ENCODE measurements around the gene HGS.
A peak's percentile ranks its signal among the peaks of the same experiment; 100 is the strongest.

HGS gene

DNA sequence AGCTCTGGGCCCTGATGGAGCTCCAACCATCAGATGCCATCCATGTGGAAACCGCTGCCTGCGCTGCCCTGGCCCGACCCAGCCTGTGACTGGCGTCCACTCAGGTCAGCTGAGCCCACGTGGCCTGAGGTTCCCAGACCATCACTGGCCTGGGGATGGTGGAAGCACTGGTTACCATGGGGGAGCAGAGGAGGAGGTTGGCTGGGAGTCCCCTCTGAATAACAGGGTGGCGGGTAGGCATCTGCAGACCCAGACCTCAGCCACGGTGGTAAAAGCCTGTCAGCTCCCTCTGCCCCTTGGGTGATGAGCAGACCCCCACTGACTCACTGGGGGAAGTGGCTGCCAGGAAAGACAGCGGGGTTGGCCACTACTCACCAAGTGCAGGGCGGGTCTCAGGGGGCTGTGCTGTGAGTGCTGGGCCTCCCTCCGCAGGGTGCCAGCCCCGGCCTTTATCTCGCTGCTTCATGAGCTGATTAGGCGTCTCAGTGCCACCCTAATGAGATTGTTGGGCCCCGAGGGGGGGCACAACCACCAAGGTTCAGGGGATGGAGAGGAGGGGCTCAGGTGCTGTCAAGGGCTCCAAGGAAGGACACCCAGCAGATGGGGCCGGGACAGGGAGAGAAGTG, 27.6 kb upstream of the HGS start, which contains the start of gene PDE6G:
Gene PDE6G, minus strand, starts transcription at position 425 of the 626 bp plus-strand sequence. CDS start 3,237 bp downstream, outside the sequence.
- no peak for DNase-seq

DNA sequence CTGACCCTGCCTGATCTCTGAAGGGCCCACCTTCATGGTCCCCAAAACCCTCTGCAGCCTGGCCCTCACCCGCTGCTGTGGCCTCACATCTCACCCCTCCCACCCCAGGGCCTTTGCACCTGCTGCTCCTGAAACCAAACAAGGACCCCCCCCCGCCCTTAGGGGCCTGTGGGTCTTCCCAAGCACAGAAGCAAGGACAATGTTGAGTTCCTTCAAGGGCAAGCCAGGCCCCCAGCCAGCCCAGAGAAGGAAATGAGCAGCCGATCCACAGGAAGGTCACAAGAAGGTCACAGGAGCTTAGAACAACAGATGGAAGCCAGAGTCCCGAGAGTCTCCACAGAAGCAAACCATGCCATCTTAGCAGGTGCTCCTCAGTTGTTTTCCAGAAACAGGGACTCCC, 27.0 kb upstream of the HGS start:
- peak; percentile 73 for DNase-seq

DNA sequence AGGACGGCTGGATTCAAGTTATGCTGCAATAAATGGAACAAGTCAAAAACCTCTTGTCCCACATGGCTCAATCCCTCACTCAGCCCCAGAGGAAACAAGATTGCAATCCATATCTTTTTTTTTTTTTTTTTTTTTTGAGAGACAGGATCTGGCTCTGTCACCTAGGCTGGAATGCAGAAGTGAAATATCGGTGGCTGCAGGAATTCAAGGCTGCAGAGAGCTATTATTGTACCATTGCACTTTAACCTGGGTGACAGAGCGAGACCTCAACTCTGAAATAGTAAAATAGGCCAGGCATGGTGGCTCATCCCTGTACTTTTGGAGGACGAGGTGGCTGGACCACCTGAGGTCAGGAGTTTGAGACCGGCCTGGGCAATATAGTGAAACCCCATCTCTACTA, 24.8 kb upstream of the HGS start:
- no peak for DNase-seq

DNA sequence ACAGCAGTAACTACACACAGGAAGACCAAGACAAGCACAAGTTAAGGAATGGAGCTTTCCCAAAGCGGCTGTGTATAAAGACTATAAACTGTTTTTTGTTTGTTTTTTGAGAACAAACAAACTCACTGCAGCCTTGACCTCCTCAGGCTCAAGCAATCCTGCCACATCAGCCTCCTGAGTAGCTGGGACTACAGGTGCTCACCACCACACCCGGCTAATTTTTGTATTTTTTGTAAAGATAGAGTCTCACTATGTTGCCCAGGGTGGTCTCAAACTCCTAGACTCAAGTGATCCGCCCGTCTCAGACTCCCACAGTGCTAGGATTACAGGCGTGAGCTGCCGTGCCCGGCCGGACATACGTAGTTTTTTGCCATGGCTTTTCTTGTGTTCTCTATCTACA, 23.4 kb upstream of the HGS start:
- no peak for DNase-seq

DNA sequence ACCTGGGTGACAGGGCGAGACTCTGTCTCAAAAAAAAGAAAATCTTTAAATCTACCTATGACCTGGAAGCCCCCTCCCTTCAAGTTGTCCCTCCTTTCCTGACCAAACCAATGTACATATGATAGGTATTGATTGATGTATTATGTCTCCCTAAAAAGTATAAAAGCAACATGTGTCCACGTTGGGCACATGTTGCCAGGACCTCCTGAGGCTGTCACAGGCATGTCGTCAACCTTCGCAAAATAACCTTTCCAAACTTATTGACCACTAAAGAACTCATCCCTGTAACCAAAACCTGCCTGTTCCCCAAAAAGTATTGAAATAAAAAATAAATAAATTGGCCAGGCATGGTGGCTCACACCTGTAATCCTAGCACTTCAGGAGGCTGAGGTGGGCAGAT, 21.8 kb upstream of the HGS start:
- no peak for DNase-seq

DNA sequence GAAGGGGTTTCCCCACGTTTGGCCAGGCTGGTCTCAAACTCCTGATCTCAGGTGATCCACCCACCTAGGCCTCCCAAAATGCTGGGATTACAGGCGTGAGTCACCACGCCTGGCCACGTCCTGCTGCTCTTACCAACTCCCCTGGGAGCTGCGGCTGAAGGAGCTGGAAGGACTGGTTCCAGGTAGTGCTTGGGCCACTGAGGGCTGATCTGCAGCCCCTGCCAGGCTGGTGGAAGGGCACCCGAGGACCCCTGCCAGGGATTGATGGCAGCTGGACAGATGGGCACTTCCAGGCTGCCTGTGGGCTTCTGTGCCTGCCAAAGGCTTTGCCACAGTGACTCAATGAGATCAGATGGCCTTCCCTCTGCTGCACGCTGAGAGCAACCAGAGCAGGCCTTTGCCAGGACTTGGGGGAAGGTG, 19.8 kb upstream of the HGS start:
- no peak for DNase-seq

DNA sequence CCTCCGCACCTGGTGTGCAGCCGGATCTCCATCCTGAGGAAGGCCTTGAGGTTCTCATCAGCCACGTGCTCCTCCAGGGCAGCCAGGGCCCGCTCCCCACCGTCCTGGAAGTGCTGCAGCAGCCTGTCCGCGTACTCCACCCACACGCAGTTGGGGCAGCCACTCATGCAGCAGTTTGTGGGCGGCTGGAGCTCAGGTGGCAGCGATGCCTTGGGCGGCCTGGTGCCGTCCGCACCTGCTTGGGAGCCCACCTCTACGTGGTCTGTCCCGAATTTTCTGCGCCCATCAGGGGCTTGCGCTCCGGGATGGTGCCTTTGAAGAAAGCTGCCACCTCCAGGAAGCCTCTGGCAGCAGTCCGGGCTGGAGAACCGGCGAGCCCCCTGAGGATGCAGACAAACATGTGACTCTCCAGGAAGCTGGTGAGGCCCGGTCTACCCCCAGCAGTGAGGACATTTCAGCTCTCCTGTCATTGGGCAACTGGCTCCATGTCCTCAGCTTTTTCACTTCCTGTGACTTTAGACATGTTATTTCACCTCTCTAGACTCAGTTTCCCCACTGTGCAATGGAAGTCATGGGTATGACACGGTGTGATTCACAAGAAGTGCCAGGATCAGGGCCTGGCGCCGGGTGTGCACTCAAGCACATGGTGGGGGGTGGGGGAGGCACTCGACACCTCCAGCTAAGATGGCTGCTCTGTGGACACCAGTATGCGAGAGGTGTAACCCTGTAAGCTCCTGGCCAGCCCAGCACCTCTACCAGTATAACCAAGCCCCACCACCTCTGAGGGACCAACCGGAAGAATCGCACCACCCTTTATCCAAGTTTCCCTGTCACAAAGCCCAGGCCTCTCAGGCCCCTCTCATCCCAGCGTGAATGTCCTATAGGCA, 18.4 kb upstream of the HGS start:
- no peak for DNase-seq

DNA sequence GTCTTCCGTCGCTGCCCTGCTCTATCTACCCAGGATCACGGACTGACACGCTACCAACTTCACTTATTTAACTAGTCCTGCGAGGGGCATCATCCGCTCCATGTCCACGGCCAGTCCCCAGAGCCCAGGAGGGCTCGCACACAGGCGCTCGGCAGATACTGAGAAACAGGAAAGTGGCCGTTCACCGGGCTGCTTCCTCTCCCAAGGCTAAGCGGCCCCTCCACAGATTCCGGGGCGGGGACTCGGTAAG, 17.8 kb upstream of the HGS start:
- DNase-seq = no peak

DNA sequence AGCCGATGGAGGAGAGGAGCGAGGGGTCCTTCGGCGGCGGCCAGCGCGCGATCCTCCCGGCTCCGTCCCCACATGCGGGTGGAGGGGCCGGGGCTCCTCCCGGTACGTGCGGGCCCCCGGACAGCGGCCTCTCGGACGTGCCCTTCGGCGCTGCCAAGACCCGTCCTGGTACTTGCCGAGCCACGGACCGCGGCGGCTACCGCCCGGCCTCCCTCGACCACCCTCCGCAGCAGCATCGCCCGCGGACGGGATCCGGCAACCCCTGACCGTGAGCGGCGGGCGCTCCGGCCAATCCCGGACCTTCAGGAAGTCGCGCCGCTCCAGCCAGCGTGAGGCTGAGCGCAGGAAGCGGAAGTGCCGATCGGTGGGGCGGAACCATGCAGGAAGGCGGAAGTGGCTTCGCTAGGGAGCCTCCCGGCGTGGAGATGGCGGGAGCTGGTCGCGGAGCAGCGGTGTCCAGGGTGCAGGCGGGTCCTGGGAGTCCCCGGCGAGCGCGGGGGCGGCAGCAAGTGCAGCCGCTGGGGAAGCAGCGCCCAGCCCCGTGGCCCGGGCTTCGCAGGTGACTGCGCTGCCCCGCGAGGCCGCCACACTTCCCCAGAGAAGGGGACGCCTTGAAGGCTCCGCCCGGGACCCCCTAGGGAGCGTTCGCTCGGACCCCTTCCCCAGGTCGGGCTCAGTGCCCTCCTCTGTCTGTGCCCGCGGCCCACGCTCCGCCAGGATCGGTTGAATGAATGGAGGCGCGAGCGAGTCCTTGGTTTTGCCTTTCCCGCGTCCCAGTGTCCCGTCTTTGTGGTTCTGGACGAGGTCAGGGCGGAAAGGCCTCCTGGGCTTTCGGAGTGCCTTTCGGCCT, 17.2 kb upstream of the HGS start, which contains the start of the genes CCDC137 and OXLD1:
Gene CCDC137, plus strand, starts transcription at position 396 of the 850 bp plus-strand sequence. Its CDS starts 30 bp downstream, at position 426.
Gene OXLD1, minus strand, starts transcription at position 264 of the 850 bp plus-strand sequence. Its CDS starts 28 bp downstream, at position 236.
- peak; percentile 93 for DNase-seq

DNA sequence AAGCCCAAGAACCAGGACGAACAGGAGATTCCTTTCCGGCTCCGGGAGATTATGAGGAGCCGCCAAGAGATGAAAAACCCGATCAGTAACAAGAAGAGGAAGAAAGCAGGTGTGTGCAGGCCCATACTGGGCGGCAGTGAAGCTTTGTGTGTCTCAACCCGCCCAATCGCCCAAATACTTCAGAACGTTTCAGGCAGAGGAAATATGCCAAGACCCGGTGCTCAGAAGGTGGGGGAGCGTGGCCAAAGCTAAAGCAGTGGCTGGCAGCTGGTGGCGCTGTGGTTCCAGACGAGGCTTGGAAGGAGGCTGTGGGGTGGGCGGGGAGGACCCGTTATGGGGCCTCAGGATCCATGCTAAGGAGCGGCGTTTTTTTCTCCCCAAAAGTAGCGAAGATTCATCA, 16.1 kb upstream of the HGS start:
- DNase-seq = no peak

DNA sequence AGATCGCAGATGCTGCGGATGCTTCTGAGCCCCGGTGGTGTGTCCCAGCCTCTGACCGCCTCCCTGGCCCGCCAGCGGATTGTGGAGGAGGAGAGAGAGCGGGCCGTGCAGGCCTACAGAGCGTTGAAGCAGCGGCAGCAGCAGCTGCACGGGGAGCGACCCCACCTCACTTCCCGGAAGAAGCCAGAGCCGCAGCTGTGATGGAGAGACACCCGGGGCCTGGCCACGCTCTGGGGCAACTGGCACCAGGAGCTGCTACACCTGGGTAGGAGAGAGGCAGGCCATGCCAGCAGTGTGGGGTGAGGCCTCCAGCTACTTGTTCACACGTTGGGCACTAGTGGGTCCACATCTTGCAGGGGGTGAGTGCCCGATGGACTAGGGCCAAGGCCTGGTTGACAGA, 11.3 kb upstream of the HGS start:
- DNase-seq = no peak

DNA sequence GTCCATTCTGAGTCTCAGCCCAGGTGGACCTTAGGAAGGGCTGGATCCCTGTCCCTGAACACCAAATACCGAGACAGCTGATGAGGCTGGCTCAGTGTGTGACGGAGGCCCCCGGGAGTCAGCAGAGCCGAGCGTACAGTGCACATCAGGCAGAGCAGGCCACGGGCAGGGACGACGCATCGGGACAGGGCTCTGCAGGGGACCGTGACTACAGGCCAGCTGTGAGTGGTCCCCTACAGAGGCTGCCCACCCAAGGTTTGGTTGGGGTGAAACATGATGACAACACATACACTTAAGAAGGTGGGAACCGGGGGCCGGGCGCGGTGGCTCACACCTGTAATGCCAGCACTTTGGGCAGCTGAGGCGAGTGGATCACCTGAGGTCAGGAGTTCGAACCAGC, 10.9 kb upstream of the HGS start:
- DNase-seq = no peak

DNA sequence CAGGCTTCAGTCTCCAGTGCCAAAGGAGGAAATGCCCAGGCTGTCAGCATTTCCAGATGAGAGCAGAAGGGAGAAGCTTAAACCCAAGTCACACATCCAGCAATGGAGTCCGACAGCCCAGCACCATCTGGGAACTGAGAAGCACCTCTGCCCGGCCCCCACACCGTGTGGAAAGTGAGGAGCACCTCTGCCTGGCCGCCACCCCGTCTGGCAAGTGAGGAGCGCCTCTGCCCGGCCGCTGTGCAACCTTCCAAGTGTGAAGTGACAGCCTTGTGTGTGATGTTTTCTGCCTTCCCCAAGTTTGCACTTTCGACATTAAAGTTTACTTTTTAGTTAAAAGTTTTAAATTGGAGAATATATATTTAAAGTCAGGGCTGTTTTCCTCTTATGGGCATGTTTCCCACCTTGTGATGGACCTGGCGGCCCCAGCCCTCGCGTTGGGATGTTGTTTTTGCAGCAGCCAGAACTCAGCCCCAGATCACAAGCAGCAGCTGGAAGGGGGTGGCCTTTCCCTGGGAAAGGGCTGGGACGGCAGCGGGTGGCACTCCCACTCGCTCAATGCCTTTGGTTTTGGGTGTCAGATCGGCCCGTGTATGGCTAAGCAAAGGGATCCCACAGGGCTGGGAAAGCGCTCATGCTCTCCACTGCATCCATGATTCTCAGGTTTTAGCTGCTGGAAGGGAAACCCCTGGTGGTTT, 10.1 kb upstream of the HGS start:
- DNase-seq = no peak

DNA sequence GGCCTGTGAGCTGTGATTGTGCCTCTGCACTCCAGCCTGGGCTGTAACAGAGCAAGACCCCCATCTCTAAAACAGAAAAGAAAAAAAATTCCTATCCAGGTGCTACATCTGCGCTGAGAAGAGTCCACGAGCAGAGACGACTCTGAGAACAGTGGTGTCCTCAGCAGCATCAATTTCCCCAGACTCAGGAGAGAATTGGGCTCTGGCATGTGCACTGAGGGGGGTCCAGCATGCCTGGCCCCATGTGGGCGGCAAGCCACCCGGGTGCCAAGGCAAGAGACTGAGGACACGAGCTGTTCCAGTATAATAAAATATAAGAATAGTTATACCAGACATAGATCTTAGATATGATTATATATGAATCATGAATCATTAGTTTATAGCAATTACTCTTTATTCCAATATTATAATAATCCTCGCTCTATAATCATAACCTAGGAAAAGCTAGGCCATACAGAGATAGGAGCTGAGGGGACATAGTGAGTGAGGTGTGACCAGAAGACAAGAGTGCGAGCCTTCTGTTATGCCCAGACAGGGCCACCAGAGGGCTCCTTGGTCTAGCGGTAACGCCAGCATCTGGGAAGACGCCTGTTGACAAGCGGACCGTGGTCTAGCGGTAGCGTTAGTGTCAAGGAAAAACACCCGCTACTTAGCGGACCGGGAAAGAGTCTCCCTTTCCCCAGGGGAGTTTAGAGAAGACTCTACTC, 8.1 kb upstream of the HGS start:
- DNase-seq = peak; percentile 39

DNA sequence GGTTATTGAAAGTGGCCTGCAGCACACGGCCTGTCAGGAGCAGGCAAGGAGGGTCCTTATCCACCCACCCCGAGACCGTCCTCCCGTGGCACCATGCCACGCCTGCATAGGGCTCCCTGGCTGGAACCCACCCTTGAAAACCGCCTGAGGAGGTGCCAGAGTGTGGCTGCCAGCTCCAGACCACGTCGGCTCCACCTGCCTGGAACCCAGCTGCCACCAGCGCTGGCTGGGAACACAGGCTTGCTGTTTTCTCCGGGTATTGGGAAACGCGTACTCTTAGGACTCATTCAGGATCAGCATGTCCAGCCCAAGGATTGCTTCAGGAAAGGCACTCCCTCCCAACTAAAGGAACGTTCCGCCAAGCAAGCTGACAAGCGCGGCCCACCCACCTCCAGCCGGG, 6.9 kb upstream of the HGS start:
- DNase-seq = peak; percentile 17

DNA sequence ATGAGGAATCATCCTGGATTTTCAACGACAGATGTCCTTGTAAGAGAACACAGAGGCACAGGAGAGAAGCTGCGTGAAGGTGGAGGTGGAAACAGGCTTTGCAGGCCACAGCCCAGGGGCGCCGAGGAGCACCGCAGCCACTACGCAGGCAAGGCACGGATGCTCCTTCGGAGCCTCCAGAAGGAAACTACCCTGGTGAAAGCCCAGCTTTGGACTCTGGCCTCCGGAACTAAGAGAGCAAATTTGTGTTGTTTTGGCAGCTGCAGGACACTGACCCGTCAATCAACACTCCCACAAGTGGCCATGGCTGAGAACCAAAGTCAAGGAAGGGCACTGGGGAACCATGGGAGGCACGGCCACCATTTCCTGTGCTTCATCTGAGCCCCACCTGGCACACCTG, 3.7 kb upstream of the HGS start:
- no peak for DNase-seq

DNA sequence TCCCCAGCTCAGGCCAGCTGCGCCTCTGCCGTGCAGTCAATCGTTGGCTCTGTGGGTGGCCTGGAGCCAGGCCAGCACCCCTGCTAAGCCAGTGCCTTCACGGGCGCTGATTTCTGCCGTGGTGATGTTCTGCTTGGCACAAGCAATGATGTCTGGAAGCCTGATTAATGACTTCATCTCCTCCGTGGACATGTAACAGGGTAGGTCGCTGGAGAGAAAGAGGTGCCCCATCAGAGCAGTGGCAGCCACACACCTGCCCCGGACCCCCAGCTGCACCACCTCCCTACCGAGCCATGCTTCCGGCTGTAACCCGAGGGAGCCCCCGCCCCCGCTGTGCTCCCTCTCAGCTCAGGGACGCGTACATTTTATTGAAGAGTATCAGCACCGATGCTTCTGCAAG, 2.1 kb upstream of the HGS start:
- DNase-seq = peak; percentile 87

DNA sequence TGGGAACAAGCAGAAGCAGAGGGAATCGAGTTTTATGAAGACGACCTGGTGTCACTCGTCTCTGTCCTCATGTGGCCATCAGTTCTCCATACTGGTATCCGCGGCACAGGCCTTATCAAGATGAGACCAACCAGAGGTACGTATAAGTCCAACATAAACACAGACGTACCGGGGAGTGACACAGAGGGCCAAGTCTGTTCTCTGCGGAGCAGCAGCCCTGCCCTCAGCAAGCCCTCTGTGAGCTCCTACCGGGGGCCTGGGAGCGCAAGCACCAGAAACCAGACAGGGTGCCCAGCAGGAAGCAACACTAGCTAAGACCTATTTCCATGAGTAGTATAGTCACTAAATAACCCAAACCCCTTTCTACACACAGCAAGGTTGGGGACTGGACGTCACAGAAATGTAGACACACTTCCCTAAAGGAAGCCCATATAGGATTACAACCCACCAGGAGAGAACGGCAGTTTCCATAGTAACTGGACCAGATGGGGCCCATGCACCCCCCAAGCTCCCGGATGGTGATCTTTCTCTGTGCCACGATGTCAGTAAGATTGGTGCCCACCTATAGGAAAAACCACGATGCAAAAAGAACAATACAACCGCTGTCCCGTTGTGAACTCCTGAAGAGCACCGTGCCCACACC, 1.1 kb upstream of the HGS start:
- peak; percentile 74 for DNase-seq

DNA sequence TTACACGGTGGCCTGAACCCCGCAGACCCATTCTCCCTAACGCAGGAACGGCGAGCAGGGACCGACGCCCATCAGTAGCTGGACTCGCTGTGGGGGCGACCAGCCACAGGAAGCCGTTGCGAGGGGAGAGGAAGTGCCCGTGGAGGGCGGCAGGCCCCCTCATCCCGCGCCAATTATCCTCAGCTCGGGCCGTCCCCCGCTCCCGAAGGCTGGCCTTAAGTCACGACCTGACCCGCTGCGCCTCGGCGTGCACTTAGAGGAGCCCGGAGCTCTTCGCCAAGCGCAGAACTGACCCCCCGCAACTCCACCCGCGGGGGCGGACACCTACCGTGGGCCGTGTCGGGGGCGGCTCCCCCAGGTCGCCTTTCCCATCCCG, 615 bp upstream of the HGS start:
- DNase-seq = no peak

DNA sequence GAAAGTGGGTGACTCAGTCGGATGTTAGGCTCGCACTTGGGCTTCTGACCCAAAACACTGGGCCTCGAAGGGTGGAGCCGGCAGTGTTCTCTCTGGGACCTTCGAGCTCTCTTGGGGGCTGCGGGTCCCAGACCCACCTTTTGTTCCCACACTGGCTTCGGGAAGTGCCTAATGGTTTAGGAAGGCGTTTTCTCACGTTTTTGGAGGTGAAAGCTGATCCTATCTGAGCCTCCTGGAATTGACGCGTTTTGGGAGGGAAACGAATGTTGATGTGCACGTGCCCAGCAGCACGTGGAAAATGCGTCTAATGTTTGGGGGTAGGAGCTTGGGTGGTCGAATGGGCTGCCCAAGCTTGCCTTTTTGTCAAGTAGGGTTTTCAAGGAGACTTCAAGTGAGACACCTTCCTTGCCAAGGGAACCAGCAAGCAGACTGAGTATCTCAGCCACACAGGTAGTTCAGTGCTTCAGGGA, 666 bp downstream of the HGS start:
- peak; percentile 17 for DNase-seq

DNA sequence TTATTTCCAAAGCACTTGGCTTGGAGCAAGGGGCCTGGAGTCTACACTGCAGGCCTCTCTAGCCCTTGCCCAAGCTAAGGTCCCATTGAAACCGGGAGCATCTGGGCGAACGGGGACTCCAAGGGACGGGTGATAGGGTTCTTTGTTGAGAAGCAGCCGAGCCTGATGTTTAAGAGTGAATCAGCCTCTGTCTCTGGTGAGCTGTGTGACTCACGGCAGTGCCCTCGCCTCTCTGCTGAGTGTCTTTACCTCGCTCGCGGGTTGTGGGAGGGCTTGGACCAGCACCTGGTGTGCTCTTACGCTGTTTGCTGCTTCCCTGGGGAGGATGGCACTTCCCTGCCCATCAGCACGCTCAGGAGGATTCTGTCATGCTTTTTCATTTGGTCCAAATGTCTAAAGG, 1.3 kb downstream of the HGS start:
- no peak for DNase-seq

DNA sequence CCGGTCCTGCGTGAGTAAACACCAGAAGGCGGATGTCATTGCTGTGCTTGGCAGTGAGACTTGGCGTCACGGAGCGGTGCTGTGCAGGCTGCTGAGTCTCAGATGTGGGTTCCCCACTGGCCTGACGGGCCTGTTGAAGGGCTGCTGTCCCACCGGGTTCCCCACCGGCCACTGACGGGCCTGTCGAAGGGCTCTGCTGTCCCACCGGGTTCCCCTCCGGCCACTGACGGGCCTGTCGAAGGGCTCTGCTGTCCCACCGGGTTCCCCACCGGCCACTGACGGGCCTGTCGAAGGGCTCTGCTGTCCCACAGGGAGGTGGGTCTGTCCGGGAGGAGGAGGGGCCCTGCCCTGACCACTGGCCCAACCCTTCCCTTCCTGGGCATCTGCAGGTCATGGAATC, 2.8 kb downstream of the HGS start:
- no peak for DNase-seq
